ENCODE data around the gene TOMM6. TPM values are rescaled to one million over a fixed set of nuclear protein-coding genes. Genes with fewer than 3 reads are reported as not detected.

Gene TOMM6
- polyA plus RNA-seq, 1 of the 3 experiments (the other 2 are of a cell fraction), result 493 TPM

GRCh38 chr6:41748102-41748477, 39.4 kb upstream of the TOMM6 start:
- no peaks in the 10 kb centered on the region for H3K9me3 ChIP-seq
- 92% methylated on average over 6 of the region's 6 CpGs for WGBS (ENCODE audit: low lambda C conversion rate)
- ChIA-PET POLR2A (interaction anchor here (0.9 kb wide), 1 partner anchor 11 kb away, joined by 3 read pairs; no protein-coding TSS in a partner anchor), CTCF (interaction anchor here (1.3 to 2.0 kb wide), 5 partner anchors 9 to 39 kb away, joined by 3 to 9 read pairs (median 5); partner anchors contain the start of genes TFEB and TOMM6)
- no peaks in the 10 kb centered on the region for H3F3A ChIP-seq (replicated peaks; ENCODE audit: insufficient read depth)
- no peaks in the 10 kb centered on the region for H3K9me2 ChIP-seq
- no peaks in the 10 kb centered on the region for H4K20me1 ChIP-seq (ENCODE audit: insufficient read depth)
- no peak overlapping the region for H3K9ac ChIP-seq
- H3K27ac ChIP-seq (ENCODE audit: low read depth in 2 of 2, low read length in 1 of 2), result no peak overlapping the region
- no peak overlapping the region for H2AFZ ChIP-seq (ENCODE audit: low read depth)
- H3K27me3 ChIP-seq (ENCODE audit: insufficient read depth), result no peaks in the 10 kb centered on the region
- no peak overlapping the region for H3K4me2 ChIP-seq
- no peaks in the 10 kb centered on the region for H3K36me3 ChIP-seq (replicated peaks in 1 of 2; ENCODE audit: control insufficient read depth in 1 of 2, insufficient read depth in 2 of 2, low read length in 1 of 2)
- H3K4me1 ChIP-seq (ENCODE audit: control insufficient read depth in 1 of 2, insufficient read depth in 2 of 2, low read depth in 1 of 2, low read length in 1 of 2), result peaks cover 0 to 5% of the 10 kb centered on the region in 2 experiments; a peak in 1 of 4 replicates
- DNase-seq, result no peak
- H3K4me3 ChIP-seq (ENCODE audit: low read depth in 2 of 2, low read length in 1 of 2), result no peak overlapping the region
- no peak for TF ChIP-seq MXI1 (IDR thresholded peaks at IDR 0.05; ENCODE audit: low read depth, low read length)
- no peak for TF ChIP-seq FOSL2 (IDR thresholded peaks at IDR 0.05; ENCODE audit: borderline replicate concordance, low read depth)
- TF ChIP-seq YY1 (IDR thresholded peaks at IDR 0.05; ENCODE audit: low read depth), result no peak
- TF ChIP-seq TCF12 (IDR thresholded peaks at IDR 0.05), result no peak
- no peak for TF ChIP-seq MEF2A (IDR thresholded peaks at IDR 0.05; ENCODE audit: borderline replicate concordance, low read depth)
- TF ChIP-seq TEAD4 (IDR thresholded peaks at IDR 0.05; ENCODE audit: borderline replicate concordance, insufficient read depth), result no peak
- TF ChIP-seq REST (IDR thresholded peaks at IDR 0.05; ENCODE audit: low read depth, low read length), result no peak
- TF ChIP-seq SIN3A (IDR thresholded peaks at IDR 0.05; ENCODE audit: borderline replicate concordance, low read depth, low read length), result no peak
- TF ChIP-seq POLR2AphosphoS5 (IDR thresholded peaks at IDR 0.05; ENCODE audit: low read depth, low read length), result no peak
- TF ChIP-seq RXRA (IDR thresholded peaks at IDR 0.05; ENCODE audit: borderline replicate concordance, low read depth), result no peak
- no peak for TF ChIP-seq RFX5 (IDR thresholded peaks at IDR 0.05; ENCODE audit: low read length)
- no peak for TF ChIP-seq TAF1 (IDR thresholded peaks at IDR 0.05; ENCODE audit: borderline replicate concordance, low read depth, low read length)
- TF ChIP-seq IRF3 (IDR thresholded peaks at IDR 0.05; ENCODE audit: low read depth, low read length), result no peak
- TF ChIP-seq PBX3 (IDR thresholded peaks at IDR 0.05), result no peak
- no peak for TF ChIP-seq NRF1 (IDR thresholded peaks at IDR 0.05; ENCODE audit: low read depth, low read length)
- H3K79me2 ChIP-seq (ENCODE audit: insufficient read depth), result no peaks in the 10 kb centered on the region

Data from SK-N-SH (cell line).